ENCODE measurements around the gene PTH2R.
A peak's percentile ranks its signal among the peaks of the same experiment; 100 is the strongest.
"Not testable (repeated sequence)": the region's sequence is repeated elsewhere in the genome, so short reads cannot be mapped to it uniquely, and the experiment has no call there.

The PTH2R gene, protein sequence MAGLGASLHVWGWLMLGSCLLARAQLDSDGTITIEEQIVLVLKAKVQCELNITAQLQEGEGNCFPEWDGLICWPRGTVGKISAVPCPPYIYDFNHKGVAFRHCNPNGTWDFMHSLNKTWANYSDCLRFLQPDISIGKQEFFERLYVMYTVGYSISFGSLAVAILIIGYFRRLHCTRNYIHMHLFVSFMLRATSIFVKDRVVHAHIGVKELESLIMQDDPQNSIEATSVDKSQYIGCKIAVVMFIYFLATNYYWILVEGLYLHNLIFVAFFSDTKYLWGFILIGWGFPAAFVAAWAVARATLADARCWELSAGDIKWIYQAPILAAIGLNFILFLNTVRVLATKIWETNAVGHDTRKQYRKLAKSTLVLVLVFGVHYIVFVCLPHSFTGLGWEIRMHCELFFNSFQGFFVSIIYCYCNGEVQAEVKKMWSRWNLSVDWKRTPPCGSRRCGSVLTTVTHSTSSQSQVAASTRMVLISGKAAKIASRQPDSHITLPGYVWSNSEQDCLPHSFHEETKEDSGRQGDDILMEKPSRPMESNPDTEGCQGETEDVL

DNA sequence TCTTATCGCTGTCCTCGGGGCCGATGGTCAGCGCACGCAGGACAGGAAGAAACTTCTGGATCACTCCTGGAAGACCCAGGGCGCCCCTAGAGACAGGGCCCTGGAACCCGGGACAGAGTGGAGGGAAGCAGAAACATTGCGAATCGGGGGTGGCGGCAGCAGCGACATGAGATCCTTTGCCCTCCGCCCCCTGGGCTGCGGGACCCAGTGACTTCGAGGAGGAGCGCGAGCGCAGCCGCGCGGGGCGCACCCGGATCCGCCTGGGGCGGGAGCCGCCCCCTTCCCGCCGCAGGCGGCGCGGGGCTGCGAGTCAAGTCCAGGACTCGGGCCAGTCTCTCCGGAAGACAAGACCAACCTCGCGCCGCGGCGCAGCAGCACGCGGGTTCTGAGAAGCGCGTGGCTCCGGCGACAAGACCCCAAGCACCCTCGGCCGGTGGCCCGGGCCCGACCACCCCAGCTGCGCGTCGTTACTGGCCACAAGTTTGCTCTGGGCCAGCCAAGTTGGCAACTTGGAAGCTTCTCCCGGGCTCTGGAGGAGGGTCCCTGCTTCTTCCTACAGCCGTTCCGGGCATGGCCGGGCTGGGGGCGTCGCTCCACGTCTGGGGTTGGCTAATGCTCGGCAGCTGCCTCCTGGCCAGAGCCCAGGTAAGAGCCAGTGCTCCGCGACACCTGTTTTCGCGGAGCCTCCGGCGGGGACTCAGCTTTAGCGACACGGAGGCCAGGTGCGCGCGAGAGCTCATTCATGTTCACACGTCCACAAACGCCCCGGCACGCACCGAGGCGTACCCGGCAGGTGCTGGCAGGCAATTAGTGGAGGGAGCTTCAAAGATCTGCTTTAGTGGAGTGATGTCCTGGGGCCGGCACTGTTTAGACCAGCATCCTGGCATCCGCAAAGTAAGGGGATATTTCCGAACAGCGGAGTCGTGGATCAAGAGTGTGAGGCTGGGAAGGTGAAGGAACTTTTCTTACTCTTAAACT, at the start of gene PTH2R:
PTH2R (plus strand) TSS at position 319 of the 978 bp plus-strand sequence; CDS start at position 571, 252 bp downstream.
- DNase-seq, result no peak

DNA sequence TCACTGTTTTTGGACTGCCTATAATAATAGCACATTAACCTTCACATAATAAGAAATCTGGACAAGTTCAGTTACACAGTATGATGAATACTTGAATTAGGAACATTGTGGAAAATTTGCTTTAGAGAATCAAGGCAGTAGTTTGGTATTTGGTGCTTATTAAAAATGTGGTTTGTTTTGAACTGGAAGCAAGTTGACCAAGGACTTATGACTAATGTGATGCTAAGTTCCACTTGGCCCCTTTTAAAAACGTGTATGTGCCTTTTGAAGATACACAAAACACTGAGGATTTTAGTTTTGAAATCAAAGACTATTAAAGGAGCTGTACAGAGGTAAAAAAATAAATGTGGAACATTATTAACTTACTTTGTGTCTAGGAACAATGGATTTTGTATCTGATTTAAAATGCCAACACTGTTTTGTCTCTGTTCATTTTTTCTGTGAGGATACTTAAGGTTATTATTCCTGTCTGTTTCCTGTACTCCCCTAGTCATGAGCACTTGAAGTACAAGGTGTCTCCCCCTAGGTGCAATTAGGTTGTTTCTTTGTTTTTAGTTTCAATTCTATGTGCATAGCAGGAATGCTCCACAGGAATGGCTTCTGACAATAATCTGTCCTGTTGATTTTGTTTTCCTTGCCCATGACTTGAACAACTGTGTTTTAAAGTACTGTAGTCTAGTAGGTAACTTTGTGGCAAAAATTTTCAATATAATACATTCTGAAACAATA, 49.6 kb upstream of the PTH2R start:
- no peak for DNase-seq

DNA sequence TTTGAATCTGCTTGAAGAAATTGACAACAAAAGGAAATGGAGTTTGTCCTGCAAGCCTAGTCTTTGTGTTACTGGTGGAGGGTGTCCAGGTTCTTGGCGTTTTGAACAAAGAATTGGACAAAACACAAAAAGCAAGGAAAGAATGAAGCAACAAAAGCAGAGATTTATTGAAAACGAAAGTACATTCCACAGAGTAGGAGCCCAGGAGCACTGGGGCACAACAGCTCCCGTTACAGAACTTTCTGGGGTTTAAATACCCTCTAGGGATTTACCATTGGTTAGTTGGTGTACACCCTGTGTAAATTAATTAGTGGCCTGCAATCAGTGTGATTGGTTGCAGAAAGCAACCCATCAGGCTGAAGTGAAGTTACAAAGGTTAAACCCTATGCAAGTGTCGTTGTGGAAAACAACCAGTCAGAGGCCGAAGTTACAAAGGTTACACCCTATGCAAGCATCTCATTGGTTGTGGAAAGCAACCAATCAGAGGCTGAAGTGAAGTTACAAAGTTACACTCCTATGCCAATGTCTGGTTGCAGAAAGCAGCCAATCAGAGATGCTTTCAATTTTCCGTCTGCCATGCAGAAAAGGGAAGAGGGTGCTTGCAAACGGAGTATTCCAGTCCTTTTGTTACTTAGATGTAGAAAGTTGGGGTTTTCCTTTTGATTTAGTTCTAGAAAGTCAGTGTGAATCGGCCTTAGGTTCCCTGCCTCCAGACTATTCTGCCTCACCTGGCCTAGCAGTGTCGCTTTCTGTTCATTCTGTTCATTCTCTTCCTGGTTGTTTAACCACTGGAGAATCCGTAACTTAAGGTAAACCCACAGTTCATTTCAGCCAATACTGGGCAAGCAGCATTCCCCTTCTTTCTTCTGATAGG, 47.6 kb upstream of the PTH2R start:
- no peak for DNase-seq

DNA sequence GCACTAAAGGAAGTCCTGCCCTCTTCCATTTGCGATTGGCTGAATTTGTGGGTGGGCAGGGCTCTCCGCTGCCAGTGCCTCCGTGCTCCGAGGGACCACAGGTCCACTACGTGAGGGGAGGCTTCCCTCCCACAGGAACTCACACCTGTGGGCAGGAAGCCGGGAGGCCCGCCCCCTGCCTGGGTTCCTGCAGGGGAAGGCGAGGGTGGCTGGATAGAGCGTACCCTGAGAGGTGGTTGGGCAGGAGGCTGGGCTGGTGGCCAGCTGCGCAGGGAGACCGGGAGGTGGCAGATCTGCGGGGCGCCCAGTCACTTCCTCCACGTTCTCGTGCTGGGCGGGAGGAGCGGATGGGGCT, 47.0 kb upstream of the PTH2R start:
- peak; percentile 23 for DNase-seq

DNA sequence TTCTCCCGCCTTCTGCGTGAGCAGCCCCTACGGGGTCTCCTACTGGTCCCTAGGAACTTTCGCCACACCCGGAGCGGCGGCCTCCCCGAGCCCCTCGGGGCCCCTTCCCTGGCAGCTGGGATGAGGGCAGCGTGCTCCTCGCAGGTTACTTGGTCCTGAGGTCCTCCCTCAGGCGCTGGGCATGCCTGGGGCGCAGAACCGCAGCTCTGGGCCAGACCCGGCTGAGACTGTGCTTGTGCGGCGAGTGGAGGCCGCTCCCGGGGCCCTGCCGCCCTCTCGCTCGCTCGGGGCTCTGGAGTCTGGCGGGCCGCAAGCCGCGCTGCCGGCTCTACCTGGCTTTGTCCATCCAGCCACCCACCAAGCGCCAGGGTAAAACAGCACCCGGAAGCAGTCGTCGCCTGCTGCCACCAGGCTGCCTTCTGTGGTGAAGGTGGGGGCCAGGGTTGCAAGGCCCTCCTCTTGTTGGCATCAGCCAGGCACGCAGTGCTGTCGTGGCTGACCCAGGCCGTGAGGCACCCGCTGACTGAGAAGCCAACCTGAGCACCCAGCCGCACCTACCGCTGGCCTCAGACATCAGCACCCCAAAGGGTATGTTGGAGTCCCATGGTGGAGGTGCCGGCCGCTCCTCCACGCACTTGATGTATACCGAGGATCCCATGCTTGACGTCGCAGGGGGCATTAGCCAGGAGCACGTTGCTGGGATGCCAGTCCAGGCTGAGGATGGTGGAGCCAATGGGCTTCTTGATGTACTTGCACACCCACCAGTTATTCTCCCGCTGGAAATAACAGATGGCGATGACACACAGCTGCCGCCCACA, 46.1 kb upstream of the PTH2R start:
- no peak for DNase-seq

DNA sequence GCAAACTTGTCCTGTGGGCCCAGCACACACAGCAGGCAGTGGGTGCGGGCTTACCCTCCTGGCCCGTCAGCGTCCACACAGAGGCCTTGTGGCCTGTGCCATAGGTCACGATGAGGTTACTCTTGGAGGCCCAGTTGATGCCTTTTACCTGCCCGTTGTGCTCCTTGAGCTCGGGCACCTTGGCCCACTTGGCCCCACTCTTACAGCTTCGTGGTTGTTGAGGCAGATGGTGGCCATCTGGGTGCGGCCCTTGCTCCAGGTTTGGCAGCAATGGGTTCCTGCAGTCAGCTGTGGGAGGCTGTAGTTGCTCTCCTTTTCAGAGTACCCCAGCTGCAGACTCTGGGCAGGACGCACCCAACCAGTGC, 45.5 kb upstream of the PTH2R start:
- DNase-seq, result no peak

DNA sequence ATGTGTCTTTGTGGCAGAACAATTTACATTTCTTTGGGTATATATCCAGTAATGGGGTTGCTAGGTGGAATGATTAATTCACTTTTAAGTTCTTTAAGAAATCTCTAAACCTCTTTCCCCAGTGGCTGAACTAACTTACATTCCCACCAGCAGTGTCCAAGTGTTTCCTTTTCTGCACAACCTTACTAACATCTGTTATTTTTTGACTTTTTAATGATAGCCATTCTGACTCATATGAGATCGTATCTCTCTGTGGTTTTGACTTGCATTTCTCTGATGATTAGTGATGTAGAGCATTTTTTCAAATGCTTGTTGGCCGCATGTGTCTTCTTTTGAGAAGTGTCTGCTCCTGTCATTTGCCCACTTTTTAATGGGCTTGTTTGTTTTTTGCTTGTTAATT, 43.1 kb upstream of the PTH2R start:
- no peak for DNase-seq

DNA sequence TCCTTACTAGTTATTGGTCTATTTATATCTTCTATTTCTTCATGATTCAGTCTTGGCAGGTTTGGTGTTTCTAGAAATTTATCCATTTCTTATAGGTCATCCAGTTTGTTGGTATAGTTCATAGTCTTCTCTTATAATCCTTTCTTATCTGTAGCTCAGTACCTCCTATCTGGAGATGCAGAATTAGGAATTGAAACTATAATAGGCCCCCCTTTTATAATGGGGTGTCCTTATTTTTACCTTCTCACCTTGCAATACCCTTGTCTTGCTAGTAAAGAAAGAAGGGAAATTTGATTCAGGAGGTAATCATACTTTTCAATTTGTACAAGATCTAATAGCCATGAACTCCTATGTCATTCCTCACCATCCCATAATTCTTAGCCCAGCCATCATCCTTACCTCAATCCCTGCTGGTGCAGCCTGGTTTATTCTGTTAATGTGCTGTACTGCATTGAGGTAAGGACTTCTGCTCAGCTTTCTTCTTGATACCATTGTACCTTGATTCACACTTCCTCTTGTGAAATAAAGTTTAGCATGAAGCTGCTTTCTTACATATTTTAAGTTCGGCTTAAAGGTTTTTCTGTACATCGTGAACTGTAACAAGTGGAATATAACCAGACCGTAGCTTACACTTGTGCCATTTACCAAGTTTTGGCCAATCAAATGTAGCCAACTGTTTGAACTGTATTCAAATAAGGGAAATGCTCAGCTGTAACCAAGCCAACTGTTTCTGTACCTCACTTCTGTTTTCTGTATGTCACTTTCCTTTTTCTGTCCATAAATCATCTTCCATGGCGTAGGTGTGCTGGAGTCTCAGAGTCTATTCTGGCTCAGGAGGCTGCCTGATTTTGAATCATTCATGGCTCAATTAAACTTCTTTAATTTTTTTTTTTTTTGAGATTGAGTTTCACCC, 40.1 kb upstream of the PTH2R start:
- no peak for DNase-seq

DNA sequence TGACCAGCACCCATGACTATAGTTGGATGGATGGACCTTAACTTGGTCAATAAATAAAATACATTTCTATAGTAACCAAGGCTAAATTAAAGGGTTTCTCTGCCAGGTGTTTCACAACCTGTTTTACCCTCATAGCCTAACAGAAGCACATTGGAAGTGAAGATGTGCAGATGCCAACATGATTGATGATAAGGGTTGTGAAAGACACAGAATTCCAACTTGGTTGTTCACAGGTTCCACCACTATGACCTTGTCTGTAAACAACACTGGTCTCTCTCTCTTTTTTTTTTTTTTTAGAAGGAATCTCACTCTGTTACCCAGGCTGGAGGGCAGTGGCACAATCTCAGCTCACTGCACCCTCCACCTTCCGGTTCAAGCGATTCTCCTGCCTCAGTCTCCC, 37.5 kb upstream of the PTH2R start:
- DNase-seq, result no peak

DNA sequence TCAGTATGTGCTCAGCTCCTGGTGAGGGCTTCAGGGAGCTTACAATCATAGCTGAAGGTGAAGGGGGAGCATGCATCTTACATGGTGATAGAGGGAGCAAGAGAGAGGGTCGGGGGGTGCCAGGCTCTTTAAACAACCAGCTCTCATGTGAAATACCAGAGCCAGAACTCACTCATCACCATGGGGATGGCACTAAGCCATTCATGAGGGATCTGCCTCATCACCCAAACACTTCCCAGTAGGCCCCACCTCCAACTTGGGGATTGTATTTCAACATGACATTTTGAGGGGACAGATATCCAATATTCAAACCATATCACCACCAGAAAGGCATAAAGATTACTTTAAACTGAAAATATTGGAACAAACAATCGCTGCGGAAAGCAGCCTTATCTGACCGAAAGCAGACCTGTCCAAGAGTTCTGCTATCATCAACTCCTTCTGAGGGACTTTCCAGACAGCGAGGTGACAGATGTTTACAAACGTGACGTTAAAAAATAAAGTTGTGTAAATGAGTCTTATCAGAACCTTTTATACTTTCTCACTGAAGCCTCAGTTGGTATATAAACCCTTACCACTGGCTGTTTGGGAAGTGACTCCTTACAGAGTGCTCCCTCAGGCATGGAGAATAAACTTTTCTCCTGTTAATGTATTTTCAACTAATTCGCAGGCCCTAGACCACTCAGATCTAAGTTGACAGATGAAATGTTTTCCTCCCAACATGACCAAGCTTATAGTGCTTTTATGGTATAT, 35.5 kb upstream of the PTH2R start:
- DNase-seq, result no peak

DNA sequence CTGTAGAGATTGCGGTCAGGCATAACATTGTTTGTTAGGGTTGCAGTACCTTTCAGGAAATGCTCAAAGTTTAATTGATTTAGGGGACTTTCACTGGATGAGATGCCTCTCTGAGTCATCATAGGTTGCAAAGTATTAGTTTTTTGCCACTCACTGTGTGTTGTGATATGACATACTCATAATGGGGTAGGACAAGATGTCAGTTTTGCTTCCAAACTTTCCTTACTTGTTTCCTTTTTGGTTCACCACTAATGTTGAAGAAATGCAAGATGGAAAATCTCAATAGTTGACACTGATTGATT, 35.0 kb upstream of the PTH2R start:
- no peak for DNase-seq

DNA sequence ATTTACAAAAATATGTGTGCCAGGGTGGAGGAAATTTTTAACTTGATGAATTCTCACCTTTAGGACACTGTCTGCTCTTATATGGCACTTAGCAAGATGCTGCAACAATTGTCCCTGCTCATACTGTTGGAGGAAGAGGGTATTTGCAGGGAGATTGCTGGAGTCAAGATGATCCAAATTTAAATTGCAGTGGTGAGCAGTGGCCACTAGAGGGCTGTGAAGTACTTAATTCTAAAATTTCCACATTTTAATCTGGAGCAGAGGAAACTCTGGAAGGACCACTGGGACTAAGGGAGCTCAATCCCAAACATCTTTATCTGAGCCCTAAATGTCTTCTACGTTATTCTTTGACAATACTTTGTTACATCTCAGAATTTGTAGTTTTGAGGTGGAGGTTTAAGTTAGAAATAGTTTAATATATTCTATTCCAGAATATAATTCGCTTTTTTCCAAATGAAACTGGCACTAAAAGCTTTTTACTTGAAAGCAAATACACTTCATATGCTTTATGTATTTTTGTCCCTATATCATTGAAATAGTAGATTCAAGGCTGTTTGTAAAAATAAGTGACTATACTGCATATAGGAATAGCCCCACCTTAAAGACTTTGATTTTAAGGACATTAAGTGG, 33.0 kb upstream of the PTH2R start:
- peak; percentile 36 for DNase-seq

DNA sequence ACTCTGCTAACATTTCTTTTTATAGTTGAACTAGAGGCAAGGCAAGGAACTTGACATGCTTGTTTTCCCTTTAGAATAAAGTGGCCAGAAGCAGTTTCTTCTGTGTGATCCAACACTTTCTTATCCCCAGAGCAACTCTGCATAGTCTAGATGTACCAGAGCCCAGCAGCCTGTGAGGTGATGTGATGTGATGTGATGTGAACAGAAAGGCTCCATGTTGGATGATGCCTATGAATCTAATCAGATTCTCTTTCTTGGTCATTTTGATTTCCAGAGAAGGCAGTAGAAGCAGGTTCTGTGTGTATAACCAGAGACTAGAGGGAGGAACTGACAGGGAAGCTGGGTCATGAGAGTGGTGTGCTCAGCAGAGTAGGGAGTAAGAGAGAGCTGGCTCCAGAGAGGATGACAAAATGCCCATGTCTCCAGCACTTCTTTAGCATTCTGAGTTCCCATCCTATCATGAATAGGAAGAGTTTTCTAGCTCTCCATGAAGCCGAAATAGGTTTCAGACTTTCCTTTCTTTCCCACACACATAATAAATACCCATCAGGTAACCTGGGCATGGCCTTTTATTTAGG, 31.0 kb upstream of the PTH2R start:
- no peak for DNase-seq

DNA sequence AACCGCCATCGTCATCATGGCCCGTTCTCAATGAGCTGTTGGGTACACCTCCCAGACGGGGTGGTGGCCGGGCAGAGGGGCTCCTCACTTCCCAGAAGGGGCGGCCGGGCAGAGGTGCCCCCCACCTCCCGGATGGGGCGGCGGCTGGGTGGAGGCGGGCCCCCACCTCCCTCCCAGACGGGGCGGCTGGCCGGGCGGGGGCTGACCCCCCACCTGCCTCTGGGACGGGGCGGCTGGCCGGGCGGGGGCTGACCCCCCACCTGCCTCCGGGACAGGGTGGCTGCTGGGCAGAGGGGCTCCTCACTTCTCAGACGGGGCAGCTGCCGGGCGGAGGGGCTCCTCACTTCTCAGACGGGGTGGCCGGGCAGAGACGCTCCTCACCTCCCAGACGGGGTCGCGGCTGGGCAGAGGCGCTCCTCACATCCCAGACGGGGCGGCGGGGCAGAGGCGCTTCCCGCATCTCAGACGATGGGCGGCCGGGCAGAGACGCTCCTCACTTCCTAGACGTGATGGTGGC, 29.2 kb upstream of the PTH2R start:
- DNase-seq, result not testable (repeated sequence)

DNA sequence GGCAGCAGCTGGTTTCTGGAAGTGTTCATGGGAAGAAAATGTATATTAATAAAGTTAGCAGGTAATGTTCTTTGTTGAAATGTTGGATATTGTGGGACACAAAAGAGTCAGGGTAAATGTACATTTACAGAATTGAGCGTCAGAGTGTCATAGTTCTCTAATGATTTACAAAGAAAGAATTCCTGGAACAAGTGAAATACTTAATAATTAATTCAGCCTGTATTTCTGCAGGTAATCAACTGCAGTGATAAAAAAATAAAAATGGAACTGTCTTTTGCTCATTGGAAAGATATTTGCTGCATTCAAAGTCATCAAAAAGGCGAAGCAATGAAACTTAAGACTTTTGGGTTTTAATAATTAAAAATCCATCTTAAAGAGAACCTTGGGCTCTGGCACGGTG, 27.4 kb upstream of the PTH2R start:
- no peak for DNase-seq

DNA sequence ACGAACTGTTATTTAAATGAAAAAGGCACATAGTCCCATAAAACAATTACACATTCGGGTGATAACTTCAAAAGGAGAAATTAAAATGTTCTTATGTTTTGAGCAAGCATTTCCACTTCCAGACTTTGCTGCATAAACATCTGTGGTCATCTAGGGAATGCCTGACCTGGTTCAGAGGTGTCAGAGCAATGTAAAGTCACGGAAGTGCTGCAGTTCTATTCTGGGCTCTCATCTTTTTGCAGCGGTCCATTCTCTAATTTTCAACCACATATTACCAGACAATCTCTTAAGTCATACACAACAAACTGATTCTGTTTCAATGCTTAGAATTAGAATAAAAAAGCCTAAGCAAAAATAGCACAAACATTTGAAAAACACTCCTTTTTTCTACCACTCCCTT, 22.0 kb upstream of the PTH2R start:
- no peak for DNase-seq

DNA sequence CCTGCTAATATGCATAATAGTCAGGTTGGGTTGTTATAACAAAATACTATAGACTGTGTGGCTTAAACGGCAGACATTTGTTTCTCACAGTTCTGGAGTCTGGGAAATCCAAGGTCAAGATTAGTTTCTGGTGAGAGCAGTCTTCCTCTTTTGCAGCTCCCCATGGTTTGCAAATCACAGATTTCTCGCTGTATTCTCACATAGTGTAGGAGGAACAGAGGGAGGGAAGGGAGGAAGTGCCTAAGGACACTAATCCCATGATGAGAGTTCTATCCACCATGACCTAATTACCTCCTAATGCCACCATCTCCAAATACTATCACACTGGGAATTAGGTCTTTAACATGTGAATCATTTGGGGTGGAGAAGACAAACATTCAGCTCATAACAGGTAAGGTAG, 20.1 kb upstream of the PTH2R start:
- no peak for DNase-seq

DNA sequence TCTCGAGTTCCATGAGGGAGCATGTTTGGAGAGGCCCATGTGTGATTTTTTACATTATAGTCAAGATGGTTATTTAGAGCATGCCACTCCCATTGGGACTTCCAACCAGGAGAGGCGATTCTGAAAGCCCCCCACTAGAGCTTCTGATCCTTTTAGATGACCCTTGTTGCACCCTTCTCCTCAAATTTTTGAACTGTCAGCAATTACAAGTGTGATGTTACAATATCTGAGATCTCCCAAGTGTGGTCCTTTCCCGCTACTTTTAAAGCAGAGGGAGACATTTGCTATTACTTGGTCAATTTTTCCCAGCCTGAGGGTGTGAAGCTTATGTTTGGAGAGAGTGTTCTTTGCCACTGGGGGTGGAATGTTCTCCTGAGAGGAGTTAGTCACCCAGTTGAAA, 16.7 kb upstream of the PTH2R start:
- no peak for DNase-seq

Data from CD4-positive, alpha-beta T cell treated with Interleukin-10 for 1 hour (primary cell).